Measurements from ENCODE around the gene AGTPBP1. TPM values are rescaled to one million over a fixed set of nuclear protein-coding genes. Genes with fewer than 3 reads are reported as not detected.

AGTPBP1 gene
- total and polyA plus RNA-seq, 2 of the 8 experiments (the other 6 are each of a cell fraction or from before 2014, with no cell fraction given): 13.4 to 65.2 TPM

- TF ChIP-seq, protein P1, sequence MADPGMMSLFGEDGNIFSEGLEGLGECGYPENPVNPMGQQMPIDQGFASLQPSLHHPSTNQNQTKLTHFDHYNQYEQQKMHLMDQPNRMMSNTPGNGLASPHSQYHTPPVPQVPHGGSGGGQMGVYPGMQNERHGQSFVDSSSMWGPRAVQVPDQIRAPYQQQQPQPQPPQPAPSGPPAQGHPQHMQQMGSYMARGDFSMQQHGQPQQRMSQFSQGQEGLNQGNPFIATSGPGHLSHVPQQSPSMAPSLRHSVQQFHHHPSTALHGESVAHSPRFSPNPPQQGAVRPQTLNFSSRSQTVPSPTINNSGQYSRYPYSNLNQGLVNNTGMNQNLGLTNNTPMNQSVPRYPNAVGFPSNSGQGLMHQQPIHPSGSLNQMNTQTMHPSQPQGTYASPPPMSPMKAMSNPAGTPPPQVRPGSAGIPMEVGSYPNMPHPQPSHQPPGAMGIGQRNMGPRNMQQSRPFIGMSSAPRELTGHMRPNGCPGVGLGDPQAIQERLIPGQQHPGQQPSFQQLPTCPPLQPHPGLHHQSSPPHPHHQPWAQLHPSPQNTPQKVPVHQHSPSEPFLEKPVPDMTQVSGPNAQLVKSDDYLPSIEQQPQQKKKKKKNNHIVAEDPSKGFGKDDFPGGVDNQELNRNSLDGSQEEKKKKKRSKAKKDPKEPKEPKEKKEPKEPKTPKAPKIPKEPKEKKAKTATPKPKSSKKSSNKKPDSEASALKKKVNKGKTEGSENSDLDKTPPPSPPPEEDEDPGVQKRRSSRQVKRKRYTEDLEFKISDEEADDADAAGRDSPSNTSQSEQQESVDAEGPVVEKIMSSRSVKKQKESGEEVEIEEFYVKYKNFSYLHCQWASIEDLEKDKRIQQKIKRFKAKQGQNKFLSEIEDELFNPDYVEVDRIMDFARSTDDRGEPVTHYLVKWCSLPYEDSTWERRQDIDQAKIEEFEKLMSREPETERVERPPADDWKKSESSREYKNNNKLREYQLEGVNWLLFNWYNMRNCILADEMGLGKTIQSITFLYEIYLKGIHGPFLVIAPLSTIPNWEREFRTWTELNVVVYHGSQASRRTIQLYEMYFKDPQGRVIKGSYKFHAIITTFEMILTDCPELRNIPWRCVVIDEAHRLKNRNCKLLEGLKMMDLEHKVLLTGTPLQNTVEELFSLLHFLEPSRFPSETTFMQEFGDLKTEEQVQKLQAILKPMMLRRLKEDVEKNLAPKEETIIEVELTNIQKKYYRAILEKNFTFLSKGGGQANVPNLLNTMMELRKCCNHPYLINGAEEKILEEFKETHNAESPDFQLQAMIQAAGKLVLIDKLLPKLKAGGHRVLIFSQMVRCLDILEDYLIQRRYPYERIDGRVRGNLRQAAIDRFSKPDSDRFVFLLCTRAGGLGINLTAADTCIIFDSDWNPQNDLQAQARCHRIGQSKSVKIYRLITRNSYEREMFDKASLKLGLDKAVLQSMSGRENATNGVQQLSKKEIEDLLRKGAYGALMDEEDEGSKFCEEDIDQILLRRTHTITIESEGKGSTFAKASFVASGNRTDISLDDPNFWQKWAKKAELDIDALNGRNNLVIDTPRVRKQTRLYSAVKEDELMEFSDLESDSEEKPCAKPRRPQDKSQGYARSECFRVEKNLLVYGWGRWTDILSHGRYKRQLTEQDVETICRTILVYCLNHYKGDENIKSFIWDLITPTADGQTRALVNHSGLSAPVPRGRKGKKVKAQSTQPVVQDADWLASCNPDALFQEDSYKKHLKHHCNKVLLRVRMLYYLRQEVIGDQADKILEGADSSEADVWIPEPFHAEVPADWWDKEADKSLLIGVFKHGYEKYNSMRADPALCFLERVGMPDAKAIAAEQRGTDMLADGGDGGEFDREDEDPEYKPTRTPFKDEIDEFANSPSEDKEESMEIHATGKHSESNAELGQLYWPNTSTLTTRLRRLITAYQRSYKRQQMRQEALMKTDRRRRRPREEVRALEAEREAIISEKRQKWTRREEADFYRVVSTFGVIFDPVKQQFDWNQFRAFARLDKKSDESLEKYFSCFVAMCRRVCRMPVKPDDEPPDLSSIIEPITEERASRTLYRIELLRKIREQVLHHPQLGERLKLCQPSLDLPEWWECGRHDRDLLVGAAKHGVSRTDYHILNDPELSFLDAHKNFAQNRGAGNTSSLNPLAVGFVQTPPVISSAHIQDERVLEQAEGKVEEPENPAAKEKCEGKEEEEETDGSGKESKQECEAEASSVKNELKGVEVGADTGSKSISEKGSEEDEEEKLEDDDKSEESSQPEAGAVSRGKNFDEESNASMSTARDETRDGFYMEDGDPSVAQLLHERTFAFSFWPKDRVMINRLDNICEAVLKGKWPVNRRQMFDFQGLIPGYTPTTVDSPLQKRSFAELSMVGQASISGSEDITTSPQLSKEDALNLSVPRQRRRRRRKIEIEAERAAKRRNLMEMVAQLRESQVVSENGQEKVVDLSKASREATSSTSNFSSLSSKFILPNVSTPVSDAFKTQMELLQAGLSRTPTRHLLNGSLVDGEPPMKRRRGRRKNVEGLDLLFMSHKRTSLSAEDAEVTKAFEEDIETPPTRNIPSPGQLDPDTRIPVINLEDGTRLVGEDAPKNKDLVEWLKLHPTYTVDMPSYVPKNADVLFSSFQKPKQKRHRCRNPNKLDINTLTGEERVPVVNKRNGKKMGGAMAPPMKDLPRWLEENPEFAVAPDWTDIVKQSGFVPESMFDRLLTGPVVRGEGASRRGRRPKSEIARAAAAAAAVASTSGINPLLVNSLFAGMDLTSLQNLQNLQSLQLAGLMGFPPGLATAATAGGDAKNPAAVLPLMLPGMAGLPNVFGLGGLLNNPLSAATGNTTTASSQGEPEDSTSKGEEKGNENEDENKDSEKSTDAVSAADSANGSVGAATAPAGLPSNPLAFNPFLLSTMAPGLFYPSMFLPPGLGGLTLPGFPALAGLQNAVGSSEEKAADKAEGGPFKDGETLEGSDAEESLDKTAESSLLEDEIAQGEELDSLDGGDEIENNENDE (IDR thresholded peaks at IDR 0.05; ENCODE audit: insufficient replicate concordance, low read length): no peak
- TF ChIP-seq, protein P2, sequence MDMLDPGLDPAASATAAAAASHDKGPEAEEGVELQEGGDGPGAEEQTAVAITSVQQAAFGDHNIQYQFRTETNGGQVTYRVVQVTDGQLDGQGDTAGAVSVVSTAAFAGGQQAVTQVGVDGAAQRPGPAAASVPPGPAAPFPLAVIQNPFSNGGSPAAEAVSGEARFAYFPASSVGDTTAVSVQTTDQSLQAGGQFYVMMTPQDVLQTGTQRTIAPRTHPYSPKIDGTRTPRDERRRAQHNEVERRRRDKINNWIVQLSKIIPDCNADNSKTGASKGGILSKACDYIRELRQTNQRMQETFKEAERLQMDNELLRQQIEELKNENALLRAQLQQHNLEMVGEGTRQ (IDR thresholded peaks at IDR 0.05; ENCODE audit: low read length): no peak
- TF ChIP-seq GABPA (IDR thresholded peaks at IDR 0.05; ENCODE audit: borderline replicate concordance, insufficient read depth, low read length): no peak
- TF ChIP-seq SUZ12 (IDR thresholded peaks at IDR 0.05; ENCODE audit: low read length): no peak
- no peak for TF ChIP-seq MAFK (IDR thresholded peaks at IDR 0.05; ENCODE audit: low read depth, low read length)
- TF ChIP-seq SP1 (IDR thresholded peaks at IDR 0.05; ENCODE audit: low read depth, low read length): no peak
- no peak for TF ChIP-seq TAF7 (optimal IDR thresholded peaks at IDR 0.05; ENCODE audit: borderline replicate concordance, low read depth, low read length)
- TF ChIP-seq RFX5 (IDR thresholded peaks at IDR 0.05; ENCODE audit: borderline replicate concordance, low read depth, low read length): no peak
- no peak for TF ChIP-seq SIN3A (conservative IDR thresholded peaks at IDR 0.05 in 1 of 2, IDR thresholded peaks at IDR 0.05 in 1 of 2; ENCODE audit: low read depth in 1 of 2, low read length in 2 of 2)
- TF ChIP-seq CEBPB (IDR thresholded peaks at IDR 0.05; ENCODE audit: low read depth, low read length): no peak
- TF ChIP-seq HDAC6 (IDR thresholded peaks at IDR 0.05; ENCODE audit: low read depth, low read length): no peak
These were observed 37.0 kb downstream of the AGTPBP1 start (continued) for GRCh38 chr9:85704744-85705143.

All from H1 (cell line).